Activated naive CD4-positive, alpha-beta T cell (primary cell): ENCODE data around the gene BLTP1.
A peak's percentile ranks its signal among the peaks of the same experiment; 100 is the strongest.
"Not testable (repeated sequence)": the region's sequence is repeated elsewhere in the genome, so short reads cannot be mapped to it uniquely, and the experiment has no call there.

Experiments used
- DNase-seq, 4 experiments: peaks; one replicate each; lab custom pipeline; 2025; lab: John Stamatoyannopoulos, UW

Gene BLTP1

DNA sequence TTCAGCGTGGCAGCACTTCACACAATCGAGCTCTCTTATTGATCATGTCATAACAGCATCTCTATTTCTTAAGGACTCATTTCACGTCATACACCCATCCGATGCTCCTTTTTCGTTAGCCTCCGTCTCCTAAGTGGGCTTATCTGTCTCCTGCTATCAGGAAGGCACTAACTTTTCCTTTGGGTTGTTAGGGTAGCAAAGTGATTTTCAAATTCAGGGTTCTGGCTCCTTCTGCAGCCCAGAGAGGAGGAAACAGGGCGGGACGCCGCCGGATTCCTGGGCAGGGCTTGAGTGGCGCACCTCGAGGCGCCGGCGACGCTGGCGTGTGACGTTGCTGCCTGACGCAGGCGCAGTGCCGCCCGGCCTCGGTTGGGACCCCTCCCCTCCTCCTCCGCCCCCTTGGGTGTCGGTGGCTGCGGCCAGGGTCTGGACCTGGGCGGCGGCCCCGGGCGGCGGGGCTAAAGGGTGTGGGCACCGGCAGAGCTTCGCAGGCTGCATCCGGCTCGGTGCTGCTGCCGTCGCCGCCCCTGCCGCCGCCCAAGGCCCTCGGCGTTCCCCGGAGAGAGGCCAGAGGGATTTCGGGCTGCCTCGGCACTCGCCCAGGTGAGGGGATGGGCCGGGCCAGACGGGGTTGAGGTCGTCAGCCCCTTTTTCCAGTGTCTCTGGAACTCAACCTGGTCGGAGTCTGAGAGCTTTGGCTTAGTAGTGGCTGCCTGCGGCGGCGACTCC, at the start of gene BLTP1:
BLTP1 (plus strand) TSS at position 350 of the 729 bp plus-strand sequence. CDS start 18,317 bp downstream, outside the sequence.
- peak; percentile 66 to 80 (median 72) for DNase-seq

DNA sequence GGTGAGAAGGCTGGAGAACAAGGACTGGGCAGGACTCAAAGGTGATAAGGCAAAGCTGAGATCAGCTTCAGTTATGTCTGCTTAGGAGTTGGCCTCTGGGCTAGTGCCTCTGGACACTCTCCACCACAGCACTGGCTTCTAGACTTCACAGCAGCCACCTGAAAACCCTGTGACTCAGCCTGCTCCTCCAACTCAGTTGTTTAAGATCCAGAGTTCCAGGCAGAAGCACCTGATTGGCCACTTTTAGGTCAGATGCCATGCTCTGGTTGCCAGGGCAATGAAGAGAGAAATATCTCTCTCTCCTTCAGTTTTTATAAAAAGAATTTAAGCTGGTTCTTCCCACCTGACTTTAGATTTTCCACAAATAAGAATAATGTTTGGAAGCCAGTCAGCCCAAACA, 47.9 kb upstream of the BLTP1 start:
- no peak for DNase-seq

- DNase-seq = no peak
Measured at GRCh38 chr4:122107680-122108079, 44.5 kb upstream of the BLTP1 start.

GRCh38 chr4:122110304-122110703, 41.8 kb upstream of the BLTP1 start:
- DNase-seq = not testable (repeated sequence)

- no peak for DNase-seq
Measured at GRCh38 chr4:122117743-122118142, 34.4 kb upstream of the BLTP1 start.

- DNase-seq = no peak
Measured at GRCh38 chr4:122118243-122118642, 33.9 kb upstream of the BLTP1 start.

DNA sequence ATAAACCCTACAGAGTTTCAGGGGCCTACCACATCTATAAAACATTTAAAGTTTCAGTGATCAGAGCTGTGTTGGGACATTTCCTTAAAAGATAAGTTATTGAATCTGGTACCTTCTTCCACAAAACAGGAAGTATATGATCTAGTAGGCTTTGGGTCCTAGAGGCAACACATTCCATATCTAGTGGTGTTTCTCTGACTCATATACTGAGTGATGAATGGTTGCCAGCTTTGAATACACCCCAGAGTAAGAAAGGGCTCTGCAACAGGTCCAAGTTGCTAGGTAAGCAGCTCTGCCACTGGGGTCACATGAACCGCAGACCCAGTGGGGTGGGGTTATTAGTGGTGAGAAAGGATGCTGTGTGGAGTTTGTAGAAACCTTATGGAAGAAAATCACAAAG, 32.4 kb upstream of the BLTP1 start:
- no peak for DNase-seq

GRCh38 chr4:122121593-122121992, 30.5 kb upstream of the BLTP1 start:
- no peak for DNase-seq

DNA sequence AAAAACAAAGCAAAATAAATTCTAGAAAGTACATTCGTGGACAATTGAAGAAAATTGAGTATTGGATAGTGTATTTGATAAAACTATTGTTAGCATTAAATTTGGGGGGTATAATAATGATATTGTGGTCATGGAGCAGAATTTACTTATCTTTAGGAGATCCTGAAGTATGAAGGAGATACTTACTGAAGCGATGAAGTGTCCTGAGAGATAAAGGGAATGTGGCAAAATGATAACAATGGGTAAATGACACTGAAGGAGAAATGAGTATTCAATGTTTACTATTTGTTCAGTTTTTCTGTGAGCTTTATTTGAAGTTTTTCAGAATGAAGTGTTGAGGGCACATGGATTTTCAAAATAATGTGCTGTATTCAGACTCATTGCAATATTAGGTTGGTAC, 30.0 kb upstream of the BLTP1 start:
- DNase-seq = no peak

GRCh38 chr4:122129061-122129460, 23.1 kb upstream of the BLTP1 start:
- no peak for DNase-seq

DNA sequence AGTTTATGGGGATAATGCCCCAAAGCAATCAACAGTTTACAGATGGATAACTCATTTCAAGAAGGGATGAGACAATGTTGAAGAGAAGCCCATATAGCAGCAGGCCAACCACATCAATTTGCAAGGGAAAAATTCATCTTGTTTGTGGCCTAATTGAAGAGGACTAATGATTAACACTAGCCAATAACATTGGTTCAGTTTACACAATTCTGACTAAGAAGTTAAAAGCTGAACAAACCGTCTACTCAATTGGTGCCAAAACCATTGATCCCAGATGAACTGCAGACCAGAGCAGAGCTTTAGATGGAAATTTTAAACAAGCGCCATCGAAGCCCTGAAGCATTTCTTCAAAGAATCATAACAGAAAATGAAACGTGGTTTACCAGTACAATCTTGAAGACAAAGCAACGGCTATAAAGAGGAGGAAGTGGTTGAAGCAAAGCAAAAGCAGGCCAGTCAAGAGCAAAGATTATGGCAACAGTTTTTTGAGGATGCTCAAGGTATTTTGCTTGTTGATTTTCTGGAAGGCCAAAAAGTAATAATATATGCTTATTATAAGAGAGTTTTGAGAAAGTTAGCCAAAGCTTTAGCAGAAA, 20.5 kb upstream of the BLTP1 start:
- DNase-seq = no peak

GRCh38 chr4:122132891-122133290, 19.2 kb upstream of the BLTP1 start:
- DNase-seq = no peak

DNA sequence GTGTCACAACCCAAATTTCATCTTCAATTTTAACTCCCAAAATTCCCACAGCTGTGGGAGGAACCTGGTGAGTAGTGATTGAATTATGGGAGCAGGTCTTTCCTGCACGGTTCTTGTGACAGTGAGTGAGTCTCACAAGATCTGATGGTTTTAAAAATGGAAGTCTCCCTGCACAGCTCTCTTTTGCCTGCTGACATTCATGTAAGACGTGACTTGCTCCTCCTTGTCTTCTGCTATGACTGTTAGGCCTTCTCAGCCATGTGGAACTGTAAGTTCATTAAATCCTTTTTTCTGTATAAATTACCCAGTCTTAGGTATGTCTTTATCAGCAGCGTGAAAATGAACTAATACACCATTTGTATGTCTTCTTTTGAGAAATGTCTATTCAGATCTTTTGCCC, 13.0 kb upstream of the BLTP1 start:
- no peak for DNase-seq

DNA sequence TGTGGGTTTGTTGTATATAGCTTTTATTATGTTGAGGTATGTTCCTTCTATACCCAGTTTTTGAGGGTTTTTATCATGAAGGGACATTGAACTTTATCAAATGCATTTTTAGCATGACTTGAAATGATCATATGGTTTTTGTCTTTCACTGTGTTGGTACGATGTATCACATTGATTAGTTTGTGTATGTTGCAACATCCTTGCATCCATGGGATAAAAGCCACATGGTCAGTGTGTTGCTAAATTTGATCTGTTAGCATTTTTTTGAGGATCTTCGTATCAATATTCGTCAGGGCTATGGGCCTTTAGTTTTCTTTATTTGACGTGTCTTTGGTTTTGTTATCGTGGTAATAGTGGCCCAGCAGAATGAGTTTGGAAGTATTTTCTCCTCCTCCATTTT, 11.3 kb upstream of the BLTP1 start:
- no peak for DNase-seq

GRCh38 chr4:122142687-122143086, 9.4 kb upstream of the BLTP1 start:
- DNase-seq = no peak

GRCh38 chr4:122146652-122147051, 5.5 kb upstream of the BLTP1 start:
- no peak for DNase-seq

- no peak for DNase-seq
Measured at GRCh38 chr4:122150931-122151330, 1.2 kb upstream of the BLTP1 start.

DNA sequence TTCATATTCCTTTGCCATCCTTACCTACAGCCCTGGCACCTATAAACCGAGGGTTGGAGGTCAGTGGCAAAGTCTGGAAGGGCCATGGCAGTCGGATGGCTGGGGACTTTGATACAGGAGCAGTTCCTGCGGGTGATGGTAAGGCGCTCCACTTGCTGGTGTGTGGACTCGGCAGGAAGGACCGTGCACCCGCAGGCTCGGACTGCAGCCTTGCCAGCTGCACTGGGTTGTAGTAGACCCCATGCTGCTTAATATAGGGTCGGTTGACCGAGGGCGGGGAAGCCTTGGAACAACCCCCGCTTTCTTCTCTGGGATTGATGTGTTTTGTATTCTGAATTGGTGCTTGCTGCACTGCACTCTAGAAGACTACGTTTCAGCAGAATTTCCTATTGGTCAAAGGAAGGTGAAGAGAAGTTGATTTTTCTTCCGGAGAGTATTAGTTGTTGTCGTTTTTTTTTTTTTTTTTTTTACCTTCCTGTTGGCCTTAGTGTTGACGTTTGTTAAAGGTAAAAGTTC, 638 bp downstream of the BLTP1 start:
- peak in 2 of 4 experiments; percentile 11 to 13 for DNase-seq

GRCh38 chr4:122156819-122157218, 4.7 kb downstream of the BLTP1 start:
- no peak for DNase-seq

DNA sequence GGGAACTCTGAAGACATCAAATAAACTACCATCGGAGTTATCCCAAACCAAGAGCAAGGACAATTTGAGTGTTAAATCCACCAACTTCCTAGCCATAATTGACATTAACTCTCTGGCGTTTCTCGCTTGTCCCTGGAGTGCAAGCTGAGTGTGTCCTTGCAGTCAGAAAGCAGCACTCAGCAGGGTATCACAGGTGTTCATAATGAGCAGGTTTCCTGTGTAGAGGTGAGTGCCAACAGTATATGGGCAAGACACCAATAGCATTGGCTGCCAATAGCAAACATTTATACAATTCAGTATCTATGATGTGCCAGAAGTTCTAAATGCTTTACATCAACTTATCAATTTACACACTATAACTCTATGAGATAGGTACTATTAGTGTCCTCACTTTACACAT, 11.2 kb downstream of the BLTP1 start:
- DNase-seq = no peak

- no peak for DNase-seq
Measured at GRCh38 chr4:122163767-122164166, 11.6 kb downstream of the BLTP1 start.

GRCh38 chr4:122167369-122167768, 15.2 kb downstream of the BLTP1 start:
- DNase-seq = no peak

DNA sequence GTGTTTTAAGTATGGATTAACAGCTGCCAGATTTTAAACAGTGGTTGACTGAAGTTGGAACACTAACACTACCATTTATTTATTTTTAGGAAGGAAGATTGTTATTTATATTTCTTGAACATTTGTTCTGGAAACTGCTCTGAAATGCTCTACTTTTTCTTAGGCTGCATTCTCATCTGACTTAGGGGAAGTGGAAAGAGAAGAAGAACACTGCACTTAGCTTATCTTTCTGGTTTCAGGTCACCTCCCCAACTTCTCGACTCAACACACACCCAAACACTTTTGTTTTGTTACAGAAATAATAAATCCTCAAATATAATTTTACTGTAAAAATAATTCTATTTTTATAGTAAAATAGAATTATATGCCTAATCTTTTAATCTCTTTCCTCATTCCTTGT, 18.6 kb downstream of the BLTP1 start:
- no peak for DNase-seq

DNA sequence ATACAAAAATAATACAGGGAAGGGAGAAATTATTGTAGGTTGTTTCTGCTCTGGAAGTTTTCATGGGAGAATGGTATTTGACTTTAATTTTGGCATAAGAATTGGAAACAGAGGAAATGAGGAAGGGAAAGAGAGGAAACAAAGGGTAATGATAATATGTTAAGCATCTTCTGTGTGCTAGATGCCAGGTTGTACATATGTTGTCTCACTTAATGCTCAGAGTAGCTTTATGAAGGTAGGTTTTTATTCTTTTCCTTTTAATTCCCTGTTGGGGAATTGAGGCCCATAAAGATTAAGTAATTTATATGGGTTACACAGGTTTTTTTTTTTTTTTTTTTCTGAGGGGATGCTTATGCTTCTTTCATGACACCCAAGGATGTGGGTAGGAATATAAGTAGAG, 19.2 kb downstream of the BLTP1 start:
- DNase-seq = no peak
